ENCODE data around the gene MYO3B. TPM values are rescaled to one million over a fixed set of nuclear protein-coding genes. Genes with fewer than 3 reads are reported as not detected.
"Not testable (repeated sequence)": the region's sequence is repeated elsewhere in the genome, so short reads cannot be mapped to it uniquely, and the experiment has no call there.

Gene MYO3B
- total and polyA plus RNA-seq, 4 experiments from 2014 or later = not detected

- no peak overlapping the region for H3K27ac Mint-ChIP-seq
- Histone ChIP-seq H3K4me3 (ENCODE audit: low read length in 2 of 2) (no peak overlapping the region), H3K9me3 (ENCODE audit: control insufficient read depth in 1 of 2, low read length in 2 of 2) (no peaks in the 10 kb centered on the region), H3K4me1 (ENCODE audit: insufficient read depth, low read length) (no peaks in the 10 kb centered on the region), H3K27ac (ENCODE audit: low read depth, low read length) (no peak overlapping the region), H3K27me3 (ENCODE audit: insufficient read depth, low read length) (no peaks in the 10 kb centered on the region), H3K36me3 (ENCODE audit: insufficient read depth, low read length) (no peaks in the 10 kb centered on the region)
- CTCF ChIA-PET (ENCODE audit: partially characterized antibody) = interaction anchor here (0.7 kb wide), 1 partner anchor 19 kb away, joined by 3 read pairs; no protein-coding TSS in a partner anchor
- DNase-seq = no peak
- intact Hi-C loops (cut with micrococcal nuclease) = no loop called here
- no peaks in the 10 kb centered on the region for H3K4me1 Mint-ChIP-seq
- POLR2A ChIA-PET (ENCODE audit: partially characterized antibody) = no interaction called here
- H3K4me3 Mint-ChIP-seq = no peak overlapping the region
- H3K9me3 Mint-ChIP-seq = no peaks in the 10 kb centered on the region
- peaks cover 3% of the 10 kb centered on the region in 2 donors for H3K27me3 Mint-ChIP-seq
- H3K36me3 Mint-ChIP-seq = no peaks in the 10 kb centered on the region
Observed at GRCh38 chr2:170341684-170342623, 164.0 kb downstream of the MYO3B start.

- DNase-seq = no peak
- ChIA-PET POLR2A (ENCODE audit: partially characterized antibody) (no interaction called here), CTCF (ENCODE audit: partially characterized antibody) (interaction anchor here (1.4 kb wide), 1 partner anchor 17 kb away, joined by 3 read pairs; no protein-coding TSS in a partner anchor)
- Histone ChIP-seq H3K27me3 (ENCODE audit: insufficient read depth, low read length) (no peaks in the 10 kb centered on the region), H3K4me3 (ENCODE audit: low read length in 2 of 2) (no peak overlapping the region), H3K4me1 (ENCODE audit: insufficient read depth, low read length) (no peaks in the 10 kb centered on the region), H3K9me3 (ENCODE audit: control insufficient read depth in 1 of 2, low read length in 2 of 2) (no peaks in the 10 kb centered on the region), H3K36me3 (ENCODE audit: insufficient read depth, low read length) (no peaks in the 10 kb centered on the region), H3K27ac (ENCODE audit: low read depth, low read length) (no peak overlapping the region)
- no peak overlapping the region for H3K27ac Mint-ChIP-seq
- peaks cover 2 to 4% of the 10 kb centered on the region in 2 donors for H3K27me3 Mint-ChIP-seq
- H3K9me3 Mint-ChIP-seq = no peaks in the 10 kb centered on the region
- H3K4me3 Mint-ChIP-seq = no peak overlapping the region
- intact Hi-C loops (cut with micrococcal nuclease) = no loop called here
- H3K4me1 Mint-ChIP-seq = no peaks in the 10 kb centered on the region
- no peaks in the 10 kb centered on the region for H3K36me3 Mint-ChIP-seq
Observed at GRCh38 chr2:170344663-170345346, 166.9 kb downstream of the MYO3B start.

- ChIA-PET CTCF (ENCODE audit: partially characterized antibody) (interaction anchor here (1.4 kb wide), 1 partner anchor 16 kb away, joined by 3 read pairs; no protein-coding TSS in a partner anchor), POLR2A (ENCODE audit: partially characterized antibody) (no interaction called here)
- Mint-ChIP-seq H3K27me3 (peaks cover 2 to 4% of the 10 kb centered on the region in 2 donors), H3K9me3 (no peaks in the 10 kb centered on the region), H3K27ac (no peak overlapping the region), H3K36me3 (no peaks in the 10 kb centered on the region), H3K4me1 (no peaks in the 10 kb centered on the region), H3K4me3 (no peak overlapping the region)
- no peaks in the 10 kb centered on the region for H3K27me3 ChIP-seq (ENCODE audit: insufficient read depth, low read length)
- intact Hi-C loops (cut with micrococcal nuclease) = no loop called here
- H3K27ac ChIP-seq (ENCODE audit: low read depth, low read length) = no peak overlapping the region
- no peaks in the 10 kb centered on the region for H3K4me1 ChIP-seq (ENCODE audit: insufficient read depth, low read length)
- H3K4me3 ChIP-seq (ENCODE audit: low read length in 2 of 2) = no peak overlapping the region
- no peak for DNase-seq
- no peaks in the 10 kb centered on the region for H3K9me3 ChIP-seq (ENCODE audit: control insufficient read depth in 1 of 2, low read length in 2 of 2)
- no peaks in the 10 kb centered on the region for H3K36me3 ChIP-seq (ENCODE audit: insufficient read depth, low read length)
Observed at GRCh38 chr2:170345607-170346006, 167.7 kb downstream of the MYO3B start.

GRCh38 chr2:170349269-170349668 lies 171.3 kb downstream of the MYO3B start:
- H3K27me3 ChIP-seq (ENCODE audit: insufficient read depth, low read length); CTCF ChIA-PET (ENCODE audit: partially characterized antibody); H3K27ac Mint-ChIP-seq; DNase-seq; intact Hi-C loops (cut with micrococcal nuclease); H3K36me3 ChIP-seq (ENCODE audit: insufficient read depth, low read length); H3K4me1 ChIP-seq (ENCODE audit: insufficient read depth, low read length); H3K9me3 ChIP-seq (ENCODE audit: control insufficient read depth in 1 of 2, low read length in 2 of 2); H3K4me1 Mint-ChIP-seq; H3K27ac ChIP-seq (ENCODE audit: low read depth, low read length); H3K9me3 Mint-ChIP-seq; POLR2A ChIA-PET (ENCODE audit: partially characterized antibody); H3K27me3 Mint-ChIP-seq; H3K4me3 ChIP-seq (ENCODE audit: low read length in 2 of 2); H3K4me3 Mint-ChIP-seq; H3K36me3 Mint-ChIP-seq: not testable (repeated sequence)

- Histone ChIP-seq H3K9me3 (ENCODE audit: control insufficient read depth in 1 of 2, low read length in 2 of 2) (no peaks in the 10 kb centered on the region), H3K4me1 (ENCODE audit: insufficient read depth, low read length) (peaks cover 19% of the 10 kb centered on the region), H3K4me3 (ENCODE audit: low read length in 2 of 2) (no peak overlapping the region), H3K27me3 (ENCODE audit: insufficient read depth, low read length) (no peaks in the 10 kb centered on the region), H3K36me3 (ENCODE audit: insufficient read depth, low read length) (no peaks in the 10 kb centered on the region), H3K27ac (ENCODE audit: low read depth, low read length) (no peak overlapping the region)
- intact Hi-C loops (cut with micrococcal nuclease) = no loop called here
- H3K9me3 Mint-ChIP-seq = no peaks in the 10 kb centered on the region
- H3K27me3 Mint-ChIP-seq = peaks cover 2 to 4% of the 10 kb centered on the region in 2 donors
- ChIA-PET CTCF (ENCODE audit: partially characterized antibody) (no interaction called here), POLR2A (ENCODE audit: partially characterized antibody) (no interaction called here)
- no peak for DNase-seq
- no peak overlapping the region for H3K27ac Mint-ChIP-seq
- peaks cover 12 to 21% (median 16%) of the 10 kb centered on the region in 4 donors for H3K4me1 Mint-ChIP-seq
- no peaks in the 10 kb centered on the region for H3K36me3 Mint-ChIP-seq
- H3K4me3 Mint-ChIP-seq = no peak overlapping the region
Observed at GRCh38 chr2:170350929-170351826, 173.2 kb downstream of the MYO3B start.

GRCh38 chr2:170353723-170354122 lies 175.8 kb downstream of the MYO3B start:
- no peak overlapping the region for H3K4me3 Mint-ChIP-seq
- H3K27ac Mint-ChIP-seq = peak overlapping the region in 1 of 7 donors; percentile 37
- no peaks in the 10 kb centered on the region for H3K9me3 ChIP-seq (ENCODE audit: control insufficient read depth in 1 of 2, low read length in 2 of 2)
- no peaks in the 10 kb centered on the region for H3K36me3 ChIP-seq (ENCODE audit: insufficient read depth, low read length)
- H3K4me1 Mint-ChIP-seq = peaks cover 12 to 21% (median 16%) of the 10 kb centered on the region in 4 donors
- H3K4me1 ChIP-seq (ENCODE audit: insufficient read depth, low read length) = peaks cover 19% of the 10 kb centered on the region
- intact Hi-C loops (cut with micrococcal nuclease) = no loop called here
- no peaks in the 10 kb centered on the region for H3K9me3 Mint-ChIP-seq
- H3K27me3 Mint-ChIP-seq = peaks cover 2 to 3% of the 10 kb centered on the region in 2 donors
- DNase-seq = no peak
- CTCF ChIA-PET (ENCODE audit: partially characterized antibody) = no interaction called here
- H3K36me3 Mint-ChIP-seq = no peaks in the 10 kb centered on the region
- no peaks in the 10 kb centered on the region for H3K27me3 ChIP-seq (ENCODE audit: insufficient read depth, low read length)
- H3K4me3 ChIP-seq (ENCODE audit: low read length in 2 of 2) = no peak overlapping the region
- POLR2A ChIA-PET (ENCODE audit: partially characterized antibody) = no interaction called here
- H3K27ac ChIP-seq (ENCODE audit: low read depth, low read length) = no peak overlapping the region

Measured in CD4-positive, alpha-beta memory T cell (primary cell).